Right lobe of liver (tissue), 4 donors: ENCODE data around the gene TNIK.

Experiments used
- CTCF ChIP-seq, 4 donors: fragments of 200-600 bp in 3 of 4; fragments of 450-650 bp in 1 of 4; IDR thresholded peaks; one replicate each; pipeline versions ENCODE4 v1.5.1 to v1.8.0; 2016 to 2022; ENCODE audit warnings: antibody characterized with exemption in 4 of 4, mild to moderate bottlenecking in 2 of 4
- POLR2A ChIP-seq: fragments of 450-650 bp; IDR thresholded peaks from one replicate; pipeline ENCODE4 v1.6.1; 2017; ENCODE audit warnings: antibody characterized with exemption, mild to moderate bottlenecking
- donor health status: DM: no; HTN: no; CAD: no.
- donor health status: DM: no; HTN: no; CAD: no.
- donor health status: DM: no; HTN: yes; CAD: no.

- TF ChIP-seq CTCF (IDR thresholded peaks at IDR 0.05) (no peak), POLR2A (no peak)
Measured at GRCh38 chr3:171404376-171404967, 55.7 kb downstream of the TNIK start.
